GM12865 (cell line): ENCODE data around the gene GRIK5.
A peak's percentile ranks its signal among the peaks of the same experiment; 100 is the strongest.

Experiments used
- DNase-seq: peaks from one replicate; pipeline ENCODE4 v3.0.0; 2010; ENCODE audit warnings: low read depth
- H3K4me3 ChIP-seq: 2 replicates; pipeline ENCODE4 v1.5.1; 2011; ENCODE audit warnings: mild to moderate bottlenecking, low read depth, low read length, control low read depth
- CTCF ChIP-seq: IDR thresholded peaks from 2 replicates; pipeline ENCODE4 v1.5.1; 2011; ENCODE audit warnings: low read length, control low read depth, low read depth, inconsistent platforms; ENCODE audit not compliant: insufficient read depth; ENCODE audit errors: missing control alignments

Gene GRIK5

GRCh38 chr19:42081584-42082203 lies 11.7 kb upstream of the GRIK5 start:
- peak; percentile 57 for TF ChIP-seq CTCF
- no peak overlapping the region for H3K4me3 ChIP-seq
- peak; percentile 60 for DNase-seq

DNA sequence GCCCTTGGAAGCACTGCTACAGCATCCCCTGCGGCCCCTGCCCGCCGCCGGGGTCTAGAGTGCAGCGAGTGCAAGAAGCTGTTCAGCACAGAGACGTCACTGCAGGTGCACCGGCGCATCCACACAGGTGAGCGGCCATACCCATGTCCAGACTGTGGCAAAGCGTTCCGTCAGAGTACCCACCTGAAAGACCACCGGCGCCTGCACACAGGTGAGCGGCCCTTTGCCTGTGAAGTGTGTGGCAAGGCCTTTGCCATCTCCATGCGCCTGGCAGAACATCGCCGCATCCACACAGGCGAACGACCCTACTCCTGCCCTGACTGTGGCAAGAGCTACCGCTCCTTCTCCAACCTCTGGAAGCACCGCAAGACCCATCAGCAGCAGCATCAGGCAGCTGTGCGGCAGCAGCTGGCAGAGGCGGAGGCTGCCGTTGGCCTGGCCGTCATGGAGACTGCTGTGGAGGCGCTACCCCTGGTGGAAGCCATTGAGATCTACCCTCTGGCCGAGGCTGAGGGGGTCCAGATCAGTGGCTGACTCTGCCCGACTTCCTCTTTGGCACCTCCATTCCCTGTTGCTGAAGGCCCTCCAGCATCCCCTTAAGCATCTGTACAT lies 10.9 kb upstream of the GRIK5 start:
- DNase-seq: no peak
- no peak overlapping the region for H3K4me3 ChIP-seq
- no peak for TF ChIP-seq CTCF

DNA sequence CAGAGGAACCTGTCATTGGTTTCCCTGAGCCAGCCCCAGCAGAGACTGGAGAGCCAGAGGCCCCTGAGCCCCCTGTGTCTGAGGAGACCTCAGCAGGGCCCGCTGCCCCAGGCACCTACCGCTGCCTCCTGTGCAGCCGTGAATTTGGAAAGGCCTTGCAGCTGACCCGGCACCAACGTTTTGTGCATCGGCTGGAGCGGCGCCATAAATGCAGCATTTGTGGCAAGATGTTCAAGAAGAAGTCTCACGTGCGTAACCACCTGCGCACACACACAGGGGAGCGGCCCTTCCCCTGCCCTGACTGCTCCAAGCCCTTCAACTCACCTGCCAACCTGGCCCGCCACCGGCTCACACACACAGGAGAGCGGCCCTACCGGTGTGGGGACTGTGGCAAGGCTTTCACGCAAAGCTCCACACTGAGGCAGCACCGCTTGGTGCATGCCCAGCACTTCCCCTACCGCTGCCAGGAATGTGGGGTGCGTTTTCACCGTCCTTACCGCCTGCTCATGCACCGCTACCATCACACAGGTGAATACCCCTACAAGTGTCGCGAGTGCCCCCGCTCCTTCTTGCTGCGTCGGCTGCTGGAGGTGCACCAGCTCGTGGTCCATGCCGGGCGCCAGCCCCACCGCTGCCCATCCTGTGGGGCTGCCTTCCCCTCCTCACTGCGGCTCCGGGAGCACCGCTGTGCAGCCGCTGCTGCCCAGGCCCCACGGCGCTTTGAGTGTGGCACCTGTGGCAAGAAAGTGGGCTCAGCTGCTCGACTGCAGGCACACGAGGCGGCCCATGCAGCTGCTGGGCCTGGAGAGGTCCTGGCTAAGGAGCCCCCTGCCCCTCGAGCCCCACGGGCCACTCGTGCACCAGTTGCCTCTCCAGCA lies 10.1 kb upstream of the GRIK5 start:
- TF ChIP-seq CTCF: no peak
- DNase-seq: no peak
- no peak overlapping the region for H3K4me3 ChIP-seq

DNA sequence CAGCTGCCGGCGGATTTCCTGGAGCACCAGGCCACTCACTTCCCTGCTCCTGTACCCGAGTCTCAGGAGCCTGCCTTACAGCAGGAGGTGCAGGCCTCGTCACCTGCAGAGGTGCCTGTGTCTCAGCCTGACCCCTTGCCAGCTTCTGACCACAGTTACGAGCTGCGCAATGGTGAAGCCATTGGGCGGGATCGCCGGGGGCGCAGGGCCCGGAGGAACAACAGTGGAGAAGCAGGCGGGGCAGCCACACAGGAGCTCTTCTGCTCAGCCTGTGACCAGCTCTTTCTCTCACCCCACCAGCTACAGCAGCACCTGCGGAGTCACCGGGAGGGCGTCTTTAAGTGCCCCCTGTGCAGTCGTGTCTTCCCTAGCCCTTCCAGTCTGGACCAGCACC lies 9.3 kb upstream of the GRIK5 start:
- TF ChIP-seq CTCF: no peak
- no peak for DNase-seq
- H3K4me3 ChIP-seq: no peak overlapping the region

- no peak overlapping the region for H3K4me3 ChIP-seq
- no peak for DNase-seq
- no peak for TF ChIP-seq CTCF
Measured at GRCh38 chr19:42078538-42079275, 8.7 kb upstream of the GRIK5 start.

- no peak overlapping the region for H3K4me3 ChIP-seq
- no peak for TF ChIP-seq CTCF
- DNase-seq: no peak
Measured at GRCh38 chr19:42078058-42078457, 8.1 kb upstream of the GRIK5 start.
